Stimulated activated memory B cell treated with anti-CD40 and anti-IgM and Interleukin-4, amounts not matched to agents 10 μg/mL and 1 μg/mL and 100 μg/mL, for 72 hours (primary cell): ENCODE data around the gene NR2E1.

Experiments
- ATAC-seq: fragments of 150-1000 bp; cut with Tn5 transposase; 2 replicates; pipeline ENCODE4 v1.10.0; 2021
- H3K27ac Mint-ChIP-seq: one replicate; pipeline ENCODE4 v1.8.0; 2022; ENCODE audit warnings: mild to moderate bottlenecking, mixed read lengths
- H3K27me3 Mint-ChIP-seq: one replicate; pipeline ENCODE4 v1.8.0; 2022; ENCODE audit warnings: mixed read lengths
- H3K36me3 Mint-ChIP-seq: one replicate; pipeline ENCODE4 v1.8.0; 2022; ENCODE audit warnings: mixed read lengths
- H3K4me1 Mint-ChIP-seq: one replicate; pipeline ENCODE4 v1.8.0; 2022; ENCODE audit warnings: mixed read lengths
- H3K4me3 Mint-ChIP-seq: one replicate; pipeline ENCODE4 v1.8.0; 2022; ENCODE audit warnings: mild to moderate bottlenecking, moderate library complexity, mixed read lengths
- H3K9me3 Mint-ChIP-seq: one replicate; pipeline ENCODE4 v1.8.0; 2022; ENCODE audit warnings: mixed read lengths

The NR2E1 gene

GRCh38 chr6:108207013-108207412, 41.2 kb downstream of the NR2E1 start:
- peak overlapping the region; percentile 15 for H3K27ac Mint-ChIP-seq
- H3K4me1 Mint-ChIP-seq, result peaks cover 24% of the 10 kb centered on the region
- H3K9me3 Mint-ChIP-seq, result no peaks in the 10 kb centered on the region
- no peaks in the 10 kb centered on the region for H3K27me3 Mint-ChIP-seq
- H3K36me3 Mint-ChIP-seq, result peaks cover 48% of the 10 kb centered on the region
- no peak for ATAC-seq
- no peak overlapping the region for H3K4me3 Mint-ChIP-seq

DNA sequence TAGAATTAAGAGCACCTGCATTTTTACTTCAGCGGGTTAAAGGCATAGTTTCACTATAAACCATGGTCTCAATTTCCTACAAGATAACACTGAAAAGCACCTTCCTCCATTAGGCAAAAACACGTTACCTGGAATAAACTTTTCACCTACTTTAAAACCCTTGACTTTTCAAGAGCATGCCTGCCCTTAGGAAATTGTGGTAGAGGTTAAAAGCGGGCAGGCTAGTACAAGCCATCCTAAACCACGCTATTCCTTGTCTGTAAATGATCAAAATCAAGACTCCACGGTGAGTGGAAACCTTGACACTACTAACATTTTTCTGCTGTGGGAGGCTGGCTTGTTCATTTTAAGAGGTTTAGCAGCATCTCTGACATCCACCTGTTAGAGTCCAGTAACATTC, 43.9 kb downstream of the NR2E1 start:
- Mint-ChIP-seq H3K27ac (no peak overlapping the region), H3K9me3 (no peaks in the 10 kb centered on the region), H3K27me3 (no peaks in the 10 kb centered on the region), H3K4me3 (no peak overlapping the region), H3K4me1 (peaks cover 14% of the 10 kb centered on the region), H3K36me3 (peaks cover 53% of the 10 kb centered on the region)
- no peak for ATAC-seq

GRCh38 chr6:108210556-108210955, 44.7 kb downstream of the NR2E1 start:
- Mint-ChIP-seq H3K27me3 (no peaks in the 10 kb centered on the region), H3K36me3 (peaks cover 58% of the 10 kb centered on the region), H3K9me3 (no peaks in the 10 kb centered on the region), H3K27ac (peak overlapping the region; percentile 30), H3K4me3 (no peak overlapping the region), H3K4me1 (peaks cover 13% of the 10 kb centered on the region)
- no peak for ATAC-seq

DNA sequence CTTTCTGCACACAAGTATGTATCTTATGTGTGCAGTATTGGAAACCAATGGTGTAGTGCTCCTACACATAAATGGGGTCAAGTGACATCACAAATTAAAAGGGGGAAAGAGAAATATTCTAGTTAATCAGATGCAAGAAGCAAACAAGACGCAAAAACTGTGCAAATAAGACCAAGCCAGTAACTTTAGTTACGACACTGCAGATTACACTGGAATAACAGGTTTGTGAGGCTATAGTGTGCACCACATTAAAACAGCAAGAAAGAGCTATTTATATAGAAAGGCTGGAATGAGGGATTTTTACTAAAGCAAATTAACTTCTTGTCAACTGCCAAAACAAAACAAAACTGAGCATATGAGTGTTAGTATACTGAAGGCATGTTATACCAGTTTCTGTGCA, 45.8 kb downstream of the NR2E1 start:
- Mint-ChIP-seq H3K27ac (no peak overlapping the region), H3K9me3 (no peaks in the 10 kb centered on the region)

GRCh38 chr6:108222064-108222463, 56.2 kb downstream of the NR2E1 start:
- Mint-ChIP-seq H3K36me3 (peaks cover 46% of the 10 kb centered on the region), H3K27ac (peak overlapping the region; percentile 50), H3K4me3 (no peak overlapping the region), H3K27me3 (no peaks in the 10 kb centered on the region), H3K4me1 (peaks cover 18% of the 10 kb centered on the region), H3K9me3 (no peaks in the 10 kb centered on the region)
- ATAC-seq, result no peak

More for the DNA sequence above, 45.8 kb downstream of the NR2E1 start:
- peaks cover 6% of the 10 kb centered on the region for H3K4me1 Mint-ChIP-seq
- ATAC-seq, result no peak
- peaks cover 49% of the 10 kb centered on the region for H3K36me3 Mint-ChIP-seq
- H3K4me3 Mint-ChIP-seq, result no peak overlapping the region
- no peaks in the 10 kb centered on the region for H3K27me3 Mint-ChIP-seq

- Mint-ChIP-seq H3K36me3 (peaks cover 46% of the 10 kb centered on the region), H3K4me1 (peaks cover 21% of the 10 kb centered on the region), H3K4me3 (no peak overlapping the region), H3K9me3 (no peaks in the 10 kb centered on the region), H3K27ac (peak overlapping the region; percentile 50), H3K27me3 (no peaks in the 10 kb centered on the region)
- ATAC-seq, result no peak
These were observed 56.7 kb downstream of the NR2E1 start for GRCh38 chr6:108222504-108222903.

GRCh38 chr6:108227290-108227689, 61.5 kb downstream of the NR2E1 start:
- Mint-ChIP-seq H3K27me3 (no peaks in the 10 kb centered on the region), H3K36me3 (peaks cover 11% of the 10 kb centered on the region), H3K9me3 (no peaks in the 10 kb centered on the region), H3K27ac (peak overlapping the region; percentile 24), H3K4me1 (peaks cover 39% of the 10 kb centered on the region), H3K4me3 (no peak overlapping the region)
- no peak for ATAC-seq

GRCh38 chr6:108228416-108228815, 62.6 kb downstream of the NR2E1 start:
- Mint-ChIP-seq H3K36me3 (peaks cover 6% of the 10 kb centered on the region), H3K27me3 (no peaks in the 10 kb centered on the region), H3K27ac (peak overlapping the region; percentile 24), H3K9me3 (no peaks in the 10 kb centered on the region), H3K4me3 (no peak overlapping the region), H3K4me1 (peaks cover 36% of the 10 kb centered on the region)
- ATAC-seq, result no peak

DNA sequence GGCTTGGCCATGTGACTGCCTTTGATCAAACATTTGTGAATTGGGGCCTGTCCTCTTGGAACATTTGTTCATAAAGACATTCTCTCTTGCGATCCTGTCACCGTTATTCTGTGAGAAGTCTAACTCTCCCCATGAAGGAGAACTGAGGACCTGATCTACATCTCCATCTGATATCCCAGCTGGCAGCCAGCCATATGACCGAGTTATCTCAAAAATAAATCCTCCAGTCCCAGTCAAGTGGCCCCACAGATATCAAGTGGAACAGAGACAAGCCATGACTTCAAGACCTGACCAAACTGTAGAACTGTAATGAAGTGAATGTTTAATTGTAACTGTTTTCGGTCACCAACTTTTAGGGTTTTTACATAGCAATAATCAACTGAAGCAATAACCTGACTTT, 69.3 kb downstream of the NR2E1 start:
- no peak overlapping the region for H3K27ac Mint-ChIP-seq
- H3K9me3 Mint-ChIP-seq, result no peaks in the 10 kb centered on the region
- H3K36me3 Mint-ChIP-seq, result peaks cover 41% of the 10 kb centered on the region
- H3K4me1 Mint-ChIP-seq, result peaks cover 47% of the 10 kb centered on the region
- ATAC-seq, result no peak
- no peaks in the 10 kb centered on the region for H3K27me3 Mint-ChIP-seq
- no peak overlapping the region for H3K4me3 Mint-ChIP-seq

DNA sequence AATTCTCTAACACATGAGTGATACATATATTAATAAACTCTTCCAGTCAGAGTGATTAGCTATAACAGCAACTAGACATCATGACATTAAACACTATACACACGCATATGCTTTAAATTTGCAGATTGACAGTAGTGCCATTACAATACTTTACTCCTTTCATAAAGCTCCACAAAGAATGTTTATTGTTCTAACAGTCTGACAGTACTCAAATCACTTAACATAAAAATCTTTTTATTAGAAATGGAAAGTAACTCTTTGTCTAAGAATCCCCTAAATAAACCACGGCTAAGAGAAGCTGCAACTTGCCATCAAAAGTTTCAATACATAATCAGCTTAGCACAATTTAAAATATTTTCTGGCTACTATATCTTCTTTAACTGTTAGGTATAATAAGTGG, 71.0 kb downstream of the NR2E1 start:
- no peak overlapping the region for H3K4me3 Mint-ChIP-seq

DNA sequence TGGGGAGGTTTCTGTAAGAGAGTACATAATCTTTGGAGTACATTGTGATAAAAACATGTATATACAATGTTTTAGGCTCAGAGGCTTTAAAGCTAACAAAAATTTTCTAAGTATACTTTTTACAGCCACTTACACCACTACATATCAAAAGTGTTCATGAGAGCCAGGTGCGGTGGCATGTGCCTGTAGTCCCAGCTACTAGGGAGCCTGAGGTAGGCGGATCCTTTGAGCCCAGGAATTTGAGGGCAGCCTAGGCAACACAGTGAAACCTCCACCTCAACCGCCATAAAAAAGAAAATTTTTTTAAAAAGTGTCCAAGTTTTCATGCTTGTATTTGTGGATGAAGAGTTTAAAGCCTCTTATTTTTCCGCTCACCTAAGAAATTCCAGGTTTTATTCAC, 72.5 kb downstream of the NR2E1 start:
- peaks cover 70% of the 10 kb centered on the region for H3K36me3 Mint-ChIP-seq
- H3K27me3 Mint-ChIP-seq, result no peaks in the 10 kb centered on the region
- no peak overlapping the region for H3K27ac Mint-ChIP-seq
- H3K9me3 Mint-ChIP-seq, result peaks cover 3% of the 10 kb centered on the region
- H3K4me3 Mint-ChIP-seq, result no peak overlapping the region
- H3K4me1 Mint-ChIP-seq, result peaks cover 45% of the 10 kb centered on the region
- no peak for ATAC-seq

More for the DNA sequence above, 71.0 kb downstream of the NR2E1 start:
- peaks cover 54% of the 10 kb centered on the region for H3K36me3 Mint-ChIP-seq
- no peak overlapping the region for H3K27ac Mint-ChIP-seq
- no peak for ATAC-seq
- no peaks in the 10 kb centered on the region for H3K27me3 Mint-ChIP-seq
- H3K4me1 Mint-ChIP-seq, result peaks cover 44% of the 10 kb centered on the region
- no peaks in the 10 kb centered on the region for H3K9me3 Mint-ChIP-seq
